IMR-90 (cell line): Measurements from ENCODE around the gene METAP2. TPM values are rescaled to one million over a fixed set of nuclear protein-coding genes. Genes with fewer than 3 reads are reported as not detected.

Experiments used
- ATAC-seq: fragments of 200-7000 bp; cut with Tn5 transposase; 2 replicates; pipeline ENCODE4 v1.9.1; 2020; ENCODE audit warnings: low read depth, mild to moderate bottlenecking, moderate library complexity
- BruUV-seq: library from RNA; stranded (reverse); fragments of 400-500 nt; replicated peaks from 2 replicates; lab custom pipeline; 2021; lab: Mats Ljungman, UMichigan
- CTCF ChIA-PET: fragments of 300-600 bp; formaldehyde crosslinking; extraction: SDS; loops from one replicate; lab custom pipeline; 2021; ENCODE audit warnings: antibody characterized with exemption; lab: Yijun Ruan, JAX
- POLR2A ChIA-PET: fragments of 300-600 bp; sonication (Branson Sonifier 250); formaldehyde crosslinking; loops from one replicate; lab custom pipeline; 2022; ENCODE audit warnings: antibody characterized with exemption; ENCODE audit not compliant: unreplicated experiment; lab: Charles Lee
- DNase-seq: peaks from one replicate; pipeline ENCODE4 v3.0.0; 2013
- H2AFZ ChIP-seq: replicated peaks from 2 replicates; pipeline ENCODE3; 2013; ENCODE audit warnings: low read length, mild to moderate bottlenecking; ENCODE audit not compliant: poor library complexity
- H2AK5ac ChIP-seq: 2 replicates; pipeline ENCODE4 v1.6.1; 2013; ENCODE audit warnings: low read depth, low read length, inconsistent platforms
- H2AK9ac ChIP-seq: replicated peaks from 2 replicates; pipeline ENCODE3; 2013; ENCODE audit warnings: mild to moderate bottlenecking, low read depth, low read length, moderate library complexity; ENCODE audit not compliant: poor library complexity
- H2BK120ac ChIP-seq: 2 replicates; pipeline ENCODE4 v1.6.1; 2013; ENCODE audit warnings: low read depth, low read length, inconsistent platforms
- H2BK15ac ChIP-seq: 3 replicates; pipeline ENCODE4 v1.6.1; 2013; ENCODE audit warnings: low read depth, low read length, inconsistent platforms
- H2BK20ac ChIP-seq: 2 replicates; pipeline ENCODE4 v1.6.1; 2013; ENCODE audit warnings: low read depth, mild to moderate bottlenecking, inconsistent platforms, low read length, moderate library complexity
- H2BK5ac ChIP-seq: 2 replicates; pipeline ENCODE4 v1.6.1; 2013; ENCODE audit warnings: mild to moderate bottlenecking, low read depth, low read length, inconsistent platforms; ENCODE audit not compliant: poor library complexity, severe bottlenecking
- H3K14ac ChIP-seq: replicated peaks from 2 replicates; pipeline ENCODE4 v1.6.1; 2013; ENCODE audit warnings: low read depth, low read length, inconsistent platforms
- H3K18ac ChIP-seq: 2 replicates; pipeline ENCODE4 v1.6.1; 2013; ENCODE audit warnings: low read depth, low read length, control low read depth
- H3K23ac ChIP-seq: 2 replicates; pipeline ENCODE4 v1.6.1; 2013; ENCODE audit warnings: low read depth, low read length, inconsistent platforms
- H3K27ac ChIP-seq: 2 replicates; pipeline ENCODE4 v1.5.1; 2013; ENCODE audit warnings: mild to moderate bottlenecking, control low read depth, low read length; ENCODE audit not compliant: insufficient read depth
- H3K27me3 ChIP-seq: 2 replicates; pipeline ENCODE4 v1.6.1; 2013; ENCODE audit warnings: low read length; ENCODE audit not compliant: control insufficient read depth, insufficient read depth
- H3K36me3 ChIP-seq: 2 replicates; pipeline ENCODE4 v1.6.1; 2013; ENCODE audit warnings: low read length, mixed read lengths; ENCODE audit not compliant: control insufficient read depth, insufficient read depth
- H3K4ac ChIP-seq: 2 replicates; pipeline ENCODE4 v1.6.1; 2013; ENCODE audit warnings: low read depth, low read length, inconsistent platforms
- H3K4me1 ChIP-seq: 2 replicates; pipeline ENCODE4 v1.6.1; 2013; ENCODE audit warnings: low read length, mixed read lengths; ENCODE audit not compliant: control insufficient read depth, insufficient read depth
- H3K4me2 ChIP-seq: 2 replicates; pipeline ENCODE4 v1.6.1; 2013; ENCODE audit warnings: low read depth, mild to moderate bottlenecking, control low read depth, low read length, moderate library complexity
- H3K4me3 ChIP-seq: 2 replicates; pipeline ENCODE4 v1.5.1; 2013; ENCODE audit warnings: low read depth, mild to moderate bottlenecking, control low read depth, low read length, moderate library complexity; ENCODE audit not compliant: insufficient read depth
- H3K56ac ChIP-seq: 2 replicates; pipeline ENCODE4 v1.6.1; 2013; ENCODE audit warnings: low read length, inconsistent platforms; ENCODE audit not compliant: insufficient read depth; ENCODE audit errors: extremely low read depth
- H3K79me1 ChIP-seq, 2 experiments: 2 replicates each; pipeline ENCODE4 v1.6.1; 2013; ENCODE audit warnings: low read length in 2 of 2, inconsistent platforms in 1 of 2, low read depth in 1 of 2
- H3K9ac ChIP-seq: 2 replicates; pipeline ENCODE4 v1.6.1; 2013; ENCODE audit warnings: low read depth, low read length, control low read depth
- H3K9me1 ChIP-seq: 2 replicates; pipeline ENCODE4 v1.6.1; 2013; ENCODE audit warnings: low read length, inconsistent platforms; ENCODE audit not compliant: insufficient read depth
- H3K9me3 ChIP-seq: 2 replicates; pipeline ENCODE4 v1.6.1; 2013; ENCODE audit warnings: low read length; ENCODE audit not compliant: control insufficient read depth, insufficient read depth
- H4K20me1 ChIP-seq: 2 replicates; pipeline ENCODE4 v1.6.1; 2013; ENCODE audit warnings: low read length, inconsistent platforms; ENCODE audit not compliant: insufficient read depth
- H4K5ac ChIP-seq: 2 replicates; pipeline ENCODE4 v1.6.1; 2013; ENCODE audit warnings: mild to moderate bottlenecking, low read depth, low read length, control low read depth
- H4K8ac ChIP-seq, 2 experiments: 2 replicates each; pipeline ENCODE4 v1.6.1; 2013; ENCODE audit warnings: low read depth in 2 of 2, low read length in 2 of 2, control low read depth in 1 of 2, inconsistent platforms in 1 of 2
- H4K91ac ChIP-seq: 2 replicates; pipeline ENCODE4 v1.6.1; 2013; ENCODE audit warnings: low read depth, low read length, inconsistent platforms; ENCODE audit not compliant: insufficient read depth
- CEBPB ChIP-seq: IDR thresholded peaks from 2 replicates; pipeline ENCODE4 v1.6.1; 2012; ENCODE audit warnings: low read depth, low read length, improper control_type of control experiment
- MAZ ChIP-seq: IDR thresholded peaks from 2 replicates; pipeline ENCODE4 v1.6.1; 2012; ENCODE audit warnings: low read depth, mild to moderate bottlenecking, low read length, improper control_type of control experiment, moderate library complexity, borderline replicate concordance
- MXI1 ChIP-seq: IDR thresholded peaks from 2 replicates; pipeline ENCODE4 v1.6.1; 2012; ENCODE audit warnings: low read depth, mild to moderate bottlenecking, low read length, moderate library complexity, borderline replicate concordance
- WGBS, 2 experiments: methylation state at CpG; one replicate each; pipeline versions ENCODE4 v1.1.5 to v1.1.7; 2013; ENCODE audit warnings: missing lambda C conversion rate in 2 of 2; ENCODE audit not compliant: insufficient read length in 1 of 2; ENCODE audit errors: extremely low coverage in 2 of 2; 5-methylcytosine and 5-hydroxymethylcytosine counted together
- dilution Hi-C: fragments of 300-500 bp; cut with HindIII; formaldehyde crosslinking; loops from one replicate; pipeline ENCODE4 v1.14.3; 2018; ENCODE audit warnings: low sequenced_read_pairs; ENCODE audit not compliant: unreplicated experiment
- in situ Hi-C: fragments of 300-500 bp; cut with MboI; formaldehyde crosslinking; loops from 3 replicates; pipeline ENCODE4 v1.14.3; 2019; ENCODE audit warnings: low sequenced_read_pairs, inconsistent platforms, mixed read lengths
- intact Hi-C: fragments of 100-400 bp; cut with micrococcal nuclease; formaldehyde crosslinking; loops from 2 replicates; pipeline ENCODE4 v1.10.0; 2022
- polyA plus RNA-seq, 3 experiments: library from polyadenylated mRNA; depleted of rRNA; stranded (reverse); fragments of >200 nt; gene quantifications; 2 replicates each; pipeline ENCODE4 v1.2.3, GENCODE V29; 2012; ENCODE audit warnings: low replicate concordance in 1 of 3
- total RNA-seq: library from RNA; depleted of rRNA; stranded (reverse); fragments of >200 nt; gene quantifications from 2 replicates; pipeline ENCODE4 v1.2.3, GENCODE V29; 2012

METAP2 gene
- total and polyA plus RNA-seq, 2 of the 4 experiments (the other 2 are of a cell fraction) = 62.5 to 72.9 TPM

DNA sequence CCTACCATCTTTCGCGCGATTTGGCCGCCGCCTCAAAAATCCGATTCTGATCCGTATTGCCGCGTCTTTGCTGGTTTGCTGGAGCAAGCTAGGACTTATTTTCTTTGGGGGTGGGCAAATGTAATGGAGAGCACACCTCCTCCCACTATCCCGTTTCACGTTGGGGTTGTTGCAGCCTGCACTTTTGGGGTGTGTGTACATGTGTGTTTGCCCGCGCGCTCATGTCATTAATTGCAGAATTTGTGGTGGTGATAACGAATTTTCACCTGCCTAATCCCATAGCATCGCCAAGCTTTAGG lies 657 bp downstream of the METAP2 start:
- ATAC-seq (no peak), DNase-seq (no peak)
- Histone ChIP-seq H4K91ac (peak overlapping the region; percentile 88; the same call in 1 of the 2 replicates), H2BK120ac (0 out of 2 replicates have a peak overlapping the region, but pooled peaks have one; percentile 2), H4K8ac (peak overlapping the region; percentile 52 to 94), H3K18ac (peak overlapping the region; percentile 12; the same call in 1 of the 2 replicates), H3K4me2 (peak overlapping the region; percentile 87), H3K4ac (peak overlapping the region; percentile 97), H3K9me1 (no peaks in the 10 kb centered on the region), H3K36me3 (peaks cover 16% of the 10 kb centered on the region), H3K27ac (peak overlapping the region; percentile 84), H3K27me3 (no peaks in the 10 kb centered on the region), H2BK20ac (no peak overlapping the region), H2BK5ac (peak overlapping the region; percentile 87), H2AK9ac (peak overlapping the region; percentile 97), H3K79me1 (peaks cover 0 to 18% of the 10 kb centered on the region in 2 experiments; a peak in 3 of 4 replicates), H3K4me1 (no peaks in the 10 kb centered on the region), H4K20me1 (peaks cover 8% of the 10 kb centered on the region; the same call in 1 of the 2 replicates), H4K5ac (peak overlapping the region; percentile 85), H3K14ac (peak overlapping the region; percentile 98), H3K56ac (peak overlapping the region; percentile 96), H3K9ac (peak overlapping the region; percentile 95), H2AFZ (peak overlapping the region; percentile 94), H2BK15ac (no peak overlapping the region), H3K9me3 (no peaks in the 10 kb centered on the region), H2AK5ac (peak overlapping the region; percentile 83), H3K4me3 (peak overlapping the region; percentile 84), H3K23ac (peak overlapping the region; percentile 98)
- intact Hi-C loops (loop anchor here (1.0 to 5.0 kb wide), 3 partner anchors 137 to 357 kb away; partner anchors contain the start of genes FGD6 and VEZT), in situ Hi-C loops (no loop called here), dilution Hi-C loops (no loop called here)
- CTCF ChIA-PET = interaction anchor here (0.6 kb wide), 1 partner anchor 134 kb away, joined by 3 read pairs; no protein-coding TSS in a partner anchor
- BruUV-seq = no TSS peak
- no CpG with 5 or more reads among the region's 16 CpGs for WGBS, 2 experiments
- POLR2A ChIA-PET = interaction anchor here (0.6 kb wide), 1 partner anchor 102 kb away, joined by 5 read pairs; no protein-coding TSS in a partner anchor
- TF ChIP-seq MAZ = no peak
- 0 out of 2 replicates have a peak, but pooled peaks have one; percentile 12 for TF ChIP-seq MXI1
- TF ChIP-seq CEBPB = no peak
